EH (cell line): Measurements from ENCODE around the gene LRP8.

ENCODE experiments used
- DNase-seq: peaks from one replicate; pipeline ENCODE4 v3.0.0-alpha.2; 2015; ENCODE audit warnings: low read depth

Gene LRP8

GRCh38 chr1:53304527-53304926 lies 23.3 kb downstream of the LRP8 start:
- no peak for DNase-seq

- peak; percentile 25 for DNase-seq
Observed at GRCh38 chr1:53303726-53304515, 23.9 kb downstream of the LRP8 start.

GRCh38 chr1:53303243-53303642 lies 24.6 kb downstream of the LRP8 start:
- DNase-seq = no peak

- no peak for DNase-seq
Observed at GRCh38 chr1:53299233-53299632, 28.6 kb downstream of the LRP8 start.

GRCh38 chr1:53298045-53298637 lies 29.7 kb downstream of the LRP8 start:
- peak; percentile 22 for DNase-seq

GRCh38 chr1:53297195-53297594 lies 30.7 kb downstream of the LRP8 start:
- DNase-seq = no peak

GRCh38 chr1:53296117-53296749 lies 31.6 kb downstream of the LRP8 start:
- DNase-seq = no peak

GRCh38 chr1:53295726-53296116 lies 32.1 kb downstream of the LRP8 start:
- DNase-seq = no peak

GRCh38 chr1:53295295-53295694 lies 32.6 kb downstream of the LRP8 start:
- no peak for DNase-seq

GRCh38 chr1:53294567-53294966 lies 33.3 kb downstream of the LRP8 start:
- DNase-seq = peak; percentile 66

GRCh38 chr1:53294061-53294460 lies 33.8 kb downstream of the LRP8 start:
- DNase-seq = no peak

- DNase-seq = peak; percentile 55
Observed at GRCh38 chr1:53293123-53293522, 34.7 kb downstream of the LRP8 start.

GRCh38 chr1:53292690-53293089 lies 35.2 kb downstream of the LRP8 start:
- DNase-seq = no peak

GRCh38 chr1:53291574-53291973 lies 36.3 kb downstream of the LRP8 start:
- DNase-seq = peak; percentile 20

GRCh38 chr1:53288790-53289429 lies 39.0 kb downstream of the LRP8 start:
- DNase-seq = no peak

GRCh38 chr1:53288002-53288789 lies 39.7 kb downstream of the LRP8 start:
- no peak for DNase-seq

- no peak for DNase-seq
Observed at GRCh38 chr1:53286955-53287354, 40.9 kb downstream of the LRP8 start.

GRCh38 chr1:53285969-53286760 lies 41.7 kb downstream of the LRP8 start:
- DNase-seq = no peak

GRCh38 chr1:53285546-53285945 lies 42.3 kb downstream of the LRP8 start:
- no peak for DNase-seq

- DNase-seq = no peak
Observed at GRCh38 chr1:53284224-53285020, 43.4 kb downstream of the LRP8 start.
